SW480 (cell line): ENCODE measurements around the gene CEBPZOS.

Experiments used
- DNase-seq: peaks from one replicate; pipeline ENCODE4 v3.0.0-alpha.2; 2016; ENCODE audit warnings: low spot score

Gene CEBPZOS

DNA sequence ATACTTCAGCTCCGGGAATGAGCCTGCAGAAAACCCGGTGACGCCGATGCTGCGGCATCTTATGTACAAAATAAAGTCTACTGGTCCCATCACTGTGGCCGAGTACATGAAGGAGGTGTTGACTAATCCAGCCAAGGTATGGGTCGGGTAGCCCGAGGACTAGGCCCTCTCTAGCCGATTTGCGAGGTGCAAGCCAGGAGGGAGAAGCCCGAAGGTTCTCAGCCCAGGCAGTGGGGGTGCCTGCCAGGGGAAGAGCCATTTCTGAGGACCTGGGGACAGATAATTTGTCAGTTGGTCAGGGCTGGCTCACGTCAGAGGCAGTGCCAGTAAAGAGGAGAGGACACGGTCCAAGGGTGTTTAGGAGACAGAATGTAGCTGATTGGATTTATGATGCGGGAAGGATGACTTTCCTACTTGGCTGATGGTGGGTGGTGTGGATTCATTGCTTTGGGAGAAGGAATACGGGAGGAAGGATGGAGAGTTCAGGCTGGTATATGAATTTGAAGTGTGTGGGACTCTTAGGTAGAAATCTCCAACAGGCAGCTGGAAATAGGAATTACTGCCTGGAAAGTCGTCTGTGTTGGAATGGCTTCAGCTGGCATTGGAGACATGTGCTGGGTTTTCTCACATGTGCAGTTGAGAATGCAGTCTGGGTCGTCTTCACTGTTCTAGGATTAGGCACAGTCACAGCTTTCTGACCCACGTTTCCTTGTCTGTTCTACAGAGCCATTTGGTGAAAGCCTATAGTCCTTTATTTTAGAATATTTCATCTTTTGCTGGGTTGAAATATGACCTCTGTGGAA lies 36.0 kb downstream of the CEBPZOS start:
- peak; percentile 35 for DNase-seq

- DNase-seq: no peak
These were observed 47.1 kb downstream of the CEBPZOS start for GRCh38 chr2:37243435-37243834.

DNA sequence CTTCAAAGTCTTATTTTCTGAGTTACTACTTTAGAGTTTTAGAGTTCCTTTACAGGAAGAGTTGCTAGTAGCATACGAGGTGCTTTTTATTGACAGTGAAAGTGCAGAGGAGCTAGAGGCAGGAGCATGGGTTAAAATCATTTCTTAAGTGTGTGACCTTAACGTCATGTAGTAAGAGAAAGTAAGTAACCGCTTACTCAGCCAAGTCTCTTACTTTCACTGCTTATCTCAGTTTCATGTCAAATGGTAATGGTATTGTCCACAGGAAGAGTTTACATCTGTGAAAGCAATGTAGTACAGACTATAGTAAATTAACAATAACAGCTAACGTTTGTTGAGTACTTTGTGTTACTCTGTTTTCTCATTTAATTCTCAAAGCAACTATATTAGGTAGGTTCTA lies 47.7 kb downstream of the CEBPZOS start:
- DNase-seq: no peak

DNA sequence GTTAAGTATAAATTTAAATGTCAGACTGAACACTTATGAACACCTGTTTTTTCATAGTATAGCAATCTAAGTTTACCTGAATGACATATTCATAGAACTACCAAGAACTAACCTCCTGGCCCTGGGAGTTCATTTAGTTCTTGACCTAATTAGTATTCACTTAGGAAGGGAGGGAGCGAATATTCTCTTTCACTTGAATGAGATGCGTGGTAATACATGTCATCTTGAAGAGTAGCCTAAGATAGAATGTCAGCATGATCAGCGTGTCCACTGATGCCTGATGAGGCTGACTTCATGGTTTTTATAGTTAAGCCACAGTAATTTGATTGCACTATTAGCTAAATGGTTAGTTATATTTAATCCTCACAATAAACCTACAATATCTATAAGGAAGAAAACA lies 48.5 kb downstream of the CEBPZOS start:
- DNase-seq: no peak

DNA sequence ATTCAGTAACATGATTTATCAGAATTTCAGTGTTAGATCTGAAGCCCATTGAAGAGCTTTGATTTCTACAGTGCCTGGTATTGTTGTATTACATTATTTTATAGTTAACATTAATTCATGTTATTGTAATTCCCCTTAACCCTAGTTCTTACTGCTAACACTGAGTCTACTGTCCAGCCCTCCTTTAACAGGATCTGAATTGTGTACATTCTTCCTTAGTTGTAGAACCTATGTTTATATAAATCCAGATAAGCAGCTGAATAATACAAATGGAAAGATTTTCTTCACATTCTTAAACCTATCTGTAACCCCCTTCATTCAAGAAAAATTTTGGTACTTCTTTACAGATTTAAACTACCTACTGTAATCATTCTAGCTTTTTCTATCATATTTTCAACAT lies 49.9 kb downstream of the CEBPZOS start:
- no peak for DNase-seq

- no peak for DNase-seq
These were observed 54.8 kb downstream of the CEBPZOS start for GRCh38 chr2:37250869-37251740.
